ENCODE results near the gene COPB1.

DNA sequence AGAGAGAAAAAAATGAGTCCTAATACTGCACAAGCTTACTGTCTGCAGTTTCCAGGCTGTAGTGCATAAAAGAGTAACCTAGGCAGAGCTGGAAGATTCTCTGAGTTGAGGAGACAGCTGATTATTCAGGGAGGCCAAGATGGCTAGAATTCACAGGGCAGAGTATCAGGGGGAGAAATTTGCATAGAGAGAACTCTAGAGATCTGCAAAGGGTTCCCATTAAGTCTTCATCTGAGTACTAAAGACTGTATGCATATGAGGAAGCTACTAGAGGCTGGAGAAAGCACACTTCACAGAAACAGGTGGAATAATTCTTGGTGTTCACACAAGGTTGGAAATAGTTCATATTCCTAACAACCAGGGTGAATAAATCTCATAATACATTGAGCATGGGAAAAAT, 74.0 kb downstream of the COPB1 start:
- TF ChIP-seq, protein P1, sequence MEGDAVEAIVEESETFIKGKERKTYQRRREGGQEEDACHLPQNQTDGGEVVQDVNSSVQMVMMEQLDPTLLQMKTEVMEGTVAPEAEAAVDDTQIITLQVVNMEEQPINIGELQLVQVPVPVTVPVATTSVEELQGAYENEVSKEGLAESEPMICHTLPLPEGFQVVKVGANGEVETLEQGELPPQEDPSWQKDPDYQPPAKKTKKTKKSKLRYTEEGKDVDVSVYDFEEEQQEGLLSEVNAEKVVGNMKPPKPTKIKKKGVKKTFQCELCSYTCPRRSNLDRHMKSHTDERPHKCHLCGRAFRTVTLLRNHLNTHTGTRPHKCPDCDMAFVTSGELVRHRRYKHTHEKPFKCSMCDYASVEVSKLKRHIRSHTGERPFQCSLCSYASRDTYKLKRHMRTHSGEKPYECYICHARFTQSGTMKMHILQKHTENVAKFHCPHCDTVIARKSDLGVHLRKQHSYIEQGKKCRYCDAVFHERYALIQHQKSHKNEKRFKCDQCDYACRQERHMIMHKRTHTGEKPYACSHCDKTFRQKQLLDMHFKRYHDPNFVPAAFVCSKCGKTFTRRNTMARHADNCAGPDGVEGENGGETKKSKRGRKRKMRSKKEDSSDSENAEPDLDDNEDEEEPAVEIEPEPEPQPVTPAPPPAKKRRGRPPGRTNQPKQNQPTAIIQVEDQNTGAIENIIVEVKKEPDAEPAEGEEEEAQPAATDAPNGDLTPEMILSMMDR (IDR thresholded peaks at IDR 0.05; ENCODE audit: low read depth, low read length) = no peak
- TF ChIP-seq EZH2phosphoT487 (IDR thresholded peaks at IDR 0.05; ENCODE audit: low read depth) = no peak

All from OCI-LY3 (cell line).